Germinal center (tissue), 1 donor: ENCODE measurements around the gene MYOG.

ENCODE experiments used
- DNase-seq: peaks from one replicate; pipeline ENCODE4 v3.0.0; 2012; ENCODE audit warnings: mixed read lengths, low spot score

Gene MYOG

DNA sequence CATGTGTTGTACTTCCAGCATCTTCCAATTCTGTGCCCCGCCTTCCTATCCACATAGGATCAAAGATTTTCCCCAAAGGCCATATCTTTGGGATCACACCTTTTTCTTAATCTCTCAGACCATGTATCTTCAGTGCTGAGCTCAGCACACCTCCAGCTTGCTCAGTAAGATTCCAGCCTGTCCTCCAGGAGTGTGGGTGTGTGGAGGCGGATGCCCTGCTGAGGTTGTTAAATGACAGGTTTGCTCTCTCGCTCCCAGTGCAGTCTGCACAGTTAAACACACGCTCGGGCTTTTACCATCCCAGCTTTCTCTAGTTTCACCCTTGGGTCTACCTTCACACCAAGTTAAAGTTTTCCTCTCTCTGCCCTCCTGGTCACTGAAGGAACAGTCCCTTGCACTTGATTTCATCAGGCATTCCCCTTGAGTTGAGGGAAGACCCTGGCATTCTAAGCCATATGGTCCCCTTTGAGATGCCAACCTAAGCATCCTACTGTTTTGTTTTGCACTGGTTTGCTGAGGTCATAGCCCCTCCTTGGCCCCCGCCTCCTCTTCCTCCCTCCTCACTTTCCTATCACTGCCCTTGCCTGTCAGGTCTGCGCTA is 13.7 kb downstream of the MYOG start:
- DNase-seq = no peak

DNA sequence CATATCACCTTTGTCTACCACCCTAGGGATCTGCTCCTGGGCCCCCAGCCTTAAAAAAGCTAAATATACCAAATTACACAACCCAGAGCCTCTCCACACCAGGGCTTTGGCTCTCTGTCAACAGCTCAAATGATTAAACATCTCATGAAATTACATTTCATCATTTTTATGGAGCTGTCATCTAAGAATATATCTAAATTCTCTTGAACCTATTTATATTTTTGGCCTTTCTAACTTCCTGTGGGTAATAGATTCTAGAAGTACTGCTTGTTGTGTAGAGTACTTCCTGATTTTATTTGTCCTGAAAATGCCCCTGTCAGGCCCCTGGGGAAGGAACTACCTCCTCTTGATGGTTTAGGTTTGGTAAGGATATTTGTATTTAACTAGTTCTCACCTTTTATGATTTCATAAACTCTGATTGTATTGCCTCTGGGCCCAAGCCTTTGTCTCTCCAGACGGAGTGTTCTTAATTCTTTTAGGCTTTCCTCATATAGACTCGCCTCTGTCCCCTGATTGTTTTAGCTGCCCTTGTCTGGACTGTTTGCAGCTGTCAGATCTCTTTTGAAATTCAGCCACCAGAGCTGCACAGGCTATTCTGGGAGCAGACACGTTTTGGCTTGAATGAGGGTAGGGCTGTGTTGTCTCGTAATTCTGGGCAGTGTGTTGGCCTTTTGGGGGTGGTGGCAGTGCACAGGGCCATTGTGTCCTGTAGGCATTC is 16.6 kb downstream of the MYOG start:
- DNase-seq = no peak

DNA sequence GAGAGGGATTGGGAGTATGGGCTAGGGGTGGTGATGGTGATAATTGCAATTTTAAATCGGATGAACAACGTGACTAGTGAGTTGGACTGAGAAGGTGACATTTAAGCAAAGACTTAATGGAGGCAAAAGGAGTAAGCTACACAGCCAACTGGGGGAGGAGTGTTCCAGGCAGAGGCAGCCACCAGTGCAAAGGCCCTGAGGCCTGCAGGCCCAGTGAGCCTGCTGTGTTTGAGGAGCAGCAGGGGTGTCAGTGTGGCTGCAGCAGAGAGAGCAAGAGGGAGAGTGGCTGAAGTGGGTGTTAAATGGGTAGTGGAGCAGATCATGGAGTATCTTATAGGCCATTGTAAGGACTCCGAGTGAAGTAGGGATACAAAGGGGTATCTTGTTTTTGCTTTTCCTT is 18.8 kb downstream of the MYOG start:
- DNase-seq = no peak

DNA sequence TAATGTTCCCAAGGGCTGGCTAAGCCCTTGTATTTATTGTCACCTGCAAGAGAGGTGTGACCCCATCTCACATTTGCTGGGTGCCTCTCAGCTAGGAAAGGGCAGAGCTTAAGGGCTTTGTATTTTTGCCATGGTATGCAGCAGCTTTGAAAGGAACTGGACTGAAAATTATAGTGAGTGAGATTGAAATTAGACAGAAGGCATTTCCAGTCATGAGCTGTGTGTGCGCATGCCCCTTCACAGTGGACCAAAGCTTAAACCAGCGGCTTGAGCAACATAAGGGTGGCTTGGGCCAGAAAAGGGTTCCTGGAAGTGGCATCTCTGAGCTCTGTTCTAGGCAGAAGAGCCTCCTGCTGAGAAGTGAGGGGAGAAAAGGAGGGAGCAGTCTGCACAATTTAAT is 19.8 kb downstream of the MYOG start:
- DNase-seq = no peak

DNA sequence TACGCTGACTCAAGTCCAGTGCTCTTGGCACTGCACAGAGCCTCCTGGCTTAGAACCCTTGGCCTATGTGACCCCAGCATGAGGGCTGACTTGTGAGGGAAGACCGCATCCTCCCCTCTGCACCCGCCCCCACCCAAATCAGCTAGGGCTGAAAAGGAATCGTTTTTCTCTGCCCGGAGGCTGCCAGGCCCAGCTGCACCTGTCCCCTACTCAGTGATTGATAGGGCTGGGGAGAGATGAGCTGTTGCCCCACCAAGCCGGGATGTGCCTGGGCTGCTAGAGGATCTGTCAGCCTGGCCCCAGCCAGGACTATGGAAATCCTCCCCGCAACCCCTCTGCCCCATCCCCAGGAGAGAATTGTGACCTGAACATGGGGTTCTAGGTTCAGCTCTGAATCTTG is 20.6 kb downstream of the MYOG start:
- no peak for DNase-seq

DNA sequence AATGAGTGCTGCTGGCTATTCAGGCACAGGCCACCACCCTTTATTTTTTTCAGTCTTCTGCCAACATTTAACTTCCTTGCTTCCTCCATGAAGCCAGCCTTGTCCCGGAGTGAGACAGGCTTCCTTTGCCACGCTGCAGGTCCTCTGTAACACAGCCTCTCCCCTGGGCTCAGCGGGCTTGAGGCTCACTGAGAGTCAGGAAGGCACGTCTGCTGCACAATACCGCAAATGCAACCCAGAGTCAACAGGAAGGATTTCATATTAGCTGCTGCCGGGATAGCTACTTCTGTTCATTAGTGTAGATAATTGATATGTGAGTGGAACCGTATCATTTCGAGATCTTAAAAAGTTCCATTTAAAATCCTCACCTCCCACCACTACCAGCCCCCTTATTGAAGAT is 22.5 kb downstream of the MYOG start:
- DNase-seq = no peak

DNA sequence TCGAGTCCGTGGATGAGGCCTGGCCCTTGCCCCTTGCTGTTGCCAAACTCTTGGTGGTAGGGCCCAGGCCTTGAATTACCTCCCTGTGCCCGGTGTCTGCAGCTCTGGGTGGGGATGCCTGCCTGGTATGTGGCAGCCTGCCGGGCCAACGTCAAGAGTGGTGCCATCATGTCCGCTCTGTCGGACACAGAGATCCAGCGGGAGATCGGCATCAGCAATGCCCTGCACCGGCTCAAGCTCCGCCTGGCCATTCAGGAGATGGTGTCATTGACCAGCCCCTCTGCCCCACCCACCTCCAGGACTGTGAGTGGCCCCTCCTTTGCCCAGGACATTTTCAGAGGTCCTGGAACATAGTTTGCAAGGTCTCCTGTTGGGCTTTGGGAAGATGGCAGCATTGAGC is 25.7 kb downstream of the MYOG start:
- no peak for DNase-seq

DNA sequence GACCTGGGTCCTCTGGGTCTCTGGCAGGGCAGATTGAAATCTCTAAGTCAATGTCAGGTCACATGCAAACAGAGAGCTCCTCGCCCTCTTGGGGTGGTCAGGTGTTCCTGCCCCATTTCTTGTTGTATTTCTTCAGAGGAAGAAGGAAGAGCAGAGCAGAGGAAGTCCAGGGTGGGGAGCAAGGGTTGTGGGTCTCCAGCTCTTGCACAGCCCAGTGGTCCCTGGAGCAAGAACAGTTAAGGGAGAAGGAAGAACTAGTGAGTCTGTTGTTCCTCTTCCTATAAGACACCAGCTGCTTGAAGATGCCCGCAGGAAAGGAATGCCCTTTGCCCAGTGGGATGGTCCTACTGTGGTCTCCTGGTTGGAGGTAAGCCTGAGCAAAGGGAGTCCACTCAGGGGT is 26.3 kb downstream of the MYOG start:
- no peak for DNase-seq

DNA sequence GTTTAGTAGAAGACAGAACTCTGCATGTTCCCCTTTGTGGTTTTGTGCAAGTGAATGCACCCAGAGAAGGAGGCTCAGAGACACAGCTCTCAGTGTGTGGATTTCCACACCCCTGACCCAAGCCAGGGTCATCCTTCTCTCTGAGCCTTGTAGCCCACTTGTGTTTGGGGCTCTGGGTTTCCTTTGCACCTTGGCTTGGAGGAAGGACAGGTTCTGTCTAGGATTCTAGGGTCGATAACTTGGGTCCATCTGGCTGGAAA is 27.2 kb downstream of the MYOG start:
- DNase-seq = no peak

DNA sequence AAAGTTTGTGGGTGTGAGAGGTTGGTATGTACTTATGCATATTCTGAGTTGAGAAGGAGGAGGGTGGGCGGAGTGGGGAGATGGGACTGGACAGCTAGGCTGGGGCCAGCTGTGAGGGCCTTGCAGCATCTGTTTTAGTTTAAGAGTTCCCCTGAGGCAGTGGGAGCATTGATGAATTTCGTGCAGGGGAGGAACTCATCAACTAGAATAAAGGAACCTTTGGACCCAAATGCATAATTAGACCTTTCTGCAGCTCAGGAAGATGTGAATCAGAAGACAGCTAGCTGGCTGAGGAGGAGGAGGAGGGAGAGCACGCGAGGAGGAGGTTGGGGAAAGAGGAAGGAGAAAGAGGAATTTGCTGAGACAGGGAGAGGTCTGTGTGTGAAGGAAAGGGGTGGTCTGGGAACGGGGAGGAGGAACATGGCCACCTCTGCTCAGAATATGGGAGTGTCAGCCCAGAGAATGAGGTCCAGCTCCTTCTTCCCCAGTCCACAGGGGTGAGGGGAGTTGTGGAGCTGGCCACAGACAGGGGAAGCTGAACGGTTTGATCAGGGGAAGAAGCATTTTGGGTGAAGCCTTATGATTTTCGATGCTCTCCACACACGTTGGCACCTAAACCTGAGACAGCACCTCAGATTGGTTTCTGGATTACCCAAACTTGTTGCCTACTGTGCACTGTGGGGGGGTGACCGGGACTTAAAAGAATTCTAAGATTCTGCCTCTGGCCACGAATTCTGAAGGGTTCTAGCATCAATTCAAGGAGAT is 27.7 kb downstream of the MYOG start:
- no peak for DNase-seq

DNA sequence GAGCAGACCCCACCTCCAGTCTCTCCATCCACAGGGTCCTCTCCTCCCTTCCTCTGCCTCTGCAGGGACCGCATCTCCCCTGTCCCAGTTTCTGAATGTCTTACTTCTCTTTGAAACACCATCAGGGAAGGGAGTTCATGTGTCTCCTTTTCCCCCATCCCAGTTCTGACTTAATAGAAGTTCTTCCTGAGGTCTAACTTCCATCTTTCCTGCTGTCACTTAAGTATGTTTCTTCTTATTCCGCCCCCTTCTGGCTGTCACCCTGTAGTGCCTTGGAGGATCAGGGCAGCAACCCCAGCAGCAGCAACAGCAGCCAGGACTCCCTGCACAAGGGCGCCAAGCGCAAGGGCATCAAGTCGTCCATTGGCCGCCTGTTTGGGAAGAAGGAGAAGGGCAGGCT is 29.3 kb downstream of the MYOG start:
- DNase-seq = no peak

DNA sequence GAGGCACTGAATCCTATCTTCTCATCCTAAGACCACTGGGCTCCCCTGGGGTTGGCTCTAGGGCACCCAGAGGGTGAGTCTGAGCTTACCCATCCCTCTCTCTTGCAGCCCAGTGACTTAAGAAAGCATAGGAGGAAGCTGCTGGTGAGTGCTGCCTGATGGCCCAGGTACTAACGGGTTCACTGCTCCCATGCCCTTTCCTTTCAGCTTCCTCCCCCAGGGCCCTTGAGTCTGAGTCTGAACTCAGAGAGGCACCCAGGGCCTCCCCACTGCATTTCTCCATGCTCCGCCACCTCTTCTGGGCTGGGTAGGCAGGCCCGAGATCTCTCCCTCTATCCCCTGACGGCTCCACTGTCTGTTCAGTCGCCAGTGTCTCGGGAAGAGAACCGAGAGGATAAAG is 29.8 kb downstream of the MYOG start:
- DNase-seq = no peak

DNA sequence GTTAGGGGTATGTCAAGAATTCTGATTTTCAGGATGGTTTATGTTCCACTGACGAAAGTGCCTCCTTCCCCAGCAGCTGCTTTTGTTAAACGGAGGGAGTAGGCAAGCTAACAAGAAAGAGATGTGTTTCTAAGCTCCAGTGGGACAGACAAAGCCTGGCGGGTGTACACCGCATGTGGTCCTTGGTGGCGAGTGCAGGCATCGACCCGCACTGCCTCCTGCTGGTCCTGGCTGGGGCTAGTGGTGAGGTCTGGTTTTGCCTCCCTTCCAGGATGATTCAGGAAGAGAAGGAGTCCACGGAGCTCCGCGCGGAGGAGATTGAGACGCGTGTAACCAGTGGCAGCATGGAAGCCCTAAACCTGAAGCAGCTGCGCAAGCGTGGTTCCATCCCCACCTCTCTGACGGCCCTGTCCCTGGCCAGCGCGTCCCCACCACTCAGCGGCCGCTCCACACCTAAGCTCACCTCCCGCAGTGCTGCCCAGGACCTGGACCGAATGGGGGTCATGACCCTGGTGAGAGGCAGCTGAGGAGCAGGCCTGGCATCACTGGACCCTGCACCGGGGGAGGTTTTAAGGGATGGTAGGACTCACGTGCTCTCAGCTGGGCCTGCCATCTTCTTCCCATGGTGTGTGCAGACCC is 30.5 kb downstream of the MYOG start:
- DNase-seq = no peak

DNA sequence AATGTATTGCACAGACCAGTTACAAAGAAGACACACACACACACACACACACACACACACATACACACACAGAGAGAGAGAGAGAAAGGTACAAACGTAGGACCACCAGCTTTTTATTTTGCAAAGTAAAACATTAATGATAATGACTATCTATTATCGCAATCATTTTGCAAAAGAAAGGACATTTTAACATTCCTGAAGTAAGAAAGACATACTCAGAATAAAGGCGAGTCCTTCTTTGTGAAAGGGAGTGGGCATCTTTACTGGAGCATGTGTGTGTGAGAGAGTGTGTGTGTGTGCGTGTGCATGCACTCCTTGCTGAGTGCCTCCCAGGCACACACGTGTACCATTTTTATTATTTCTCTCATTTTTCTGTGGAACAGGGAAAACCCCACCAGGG is 31.2 kb downstream of the MYOG start:
- DNase-seq = no peak

DNA sequence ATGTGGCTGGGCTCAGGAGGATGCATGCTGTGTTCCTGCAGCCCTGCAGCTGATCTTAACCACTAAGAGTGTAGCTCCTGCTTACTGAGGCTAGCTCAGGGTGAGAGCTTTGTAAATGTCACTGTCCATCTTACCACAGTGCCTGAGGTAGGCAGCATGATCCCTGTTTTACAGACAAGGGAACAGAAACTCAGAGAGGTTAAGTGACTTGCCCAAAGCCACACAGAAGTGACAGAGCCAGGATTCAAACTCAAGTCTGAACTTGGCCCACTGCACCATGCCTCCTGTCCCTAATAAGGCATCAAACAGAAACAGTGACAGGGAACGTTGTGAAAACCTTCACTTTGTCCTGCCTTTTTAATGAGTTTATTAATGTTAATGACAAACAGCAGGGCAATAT is 31.6 kb downstream of the MYOG start:
- DNase-seq = no peak

DNA sequence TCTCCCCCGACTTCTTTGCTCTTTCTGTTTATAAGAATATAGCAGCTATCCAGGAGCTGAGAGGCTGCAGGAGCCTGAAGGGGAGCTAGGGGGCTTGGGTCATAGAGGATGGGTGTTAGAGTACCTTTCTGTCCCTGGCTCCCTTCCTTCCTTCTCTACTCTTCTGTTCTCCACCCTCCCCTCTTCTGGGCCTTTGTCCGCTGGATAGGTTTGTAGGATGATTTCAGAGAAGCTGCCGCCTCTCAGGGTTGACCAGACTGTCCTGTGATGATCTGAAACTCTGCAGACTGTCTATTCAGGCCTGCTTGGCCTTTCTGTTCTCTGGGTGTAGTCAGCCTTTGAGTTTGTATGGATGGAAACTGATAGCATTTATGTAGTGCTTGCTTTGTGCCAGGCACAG is 33.2 kb downstream of the MYOG start:
- no peak for DNase-seq

DNA sequence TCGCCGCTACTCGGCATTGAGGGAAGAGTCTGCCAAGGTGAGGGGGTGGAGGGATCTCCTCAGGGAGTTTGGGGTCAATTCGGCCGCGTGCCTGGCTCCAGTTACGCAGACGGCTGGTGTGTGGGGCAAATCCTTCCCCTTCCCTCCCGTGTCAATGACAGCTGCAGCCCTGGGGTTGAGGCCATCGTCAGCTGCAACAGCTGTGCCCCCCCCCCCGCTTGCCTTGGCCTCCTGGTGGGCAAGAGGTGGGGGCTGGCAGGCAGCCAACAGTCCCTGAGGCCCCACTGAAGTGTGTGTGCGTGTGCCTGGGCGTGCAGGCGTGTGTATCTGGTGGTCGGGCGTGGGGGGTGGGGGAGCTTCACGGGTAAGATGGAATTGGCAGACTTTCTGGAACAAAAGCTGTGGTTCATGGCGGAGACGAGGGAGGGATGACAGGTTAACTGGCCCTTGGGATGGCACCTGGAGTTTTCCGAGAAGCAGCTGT is 33.9 kb downstream of the MYOG start:
- DNase-seq = no peak

DNA sequence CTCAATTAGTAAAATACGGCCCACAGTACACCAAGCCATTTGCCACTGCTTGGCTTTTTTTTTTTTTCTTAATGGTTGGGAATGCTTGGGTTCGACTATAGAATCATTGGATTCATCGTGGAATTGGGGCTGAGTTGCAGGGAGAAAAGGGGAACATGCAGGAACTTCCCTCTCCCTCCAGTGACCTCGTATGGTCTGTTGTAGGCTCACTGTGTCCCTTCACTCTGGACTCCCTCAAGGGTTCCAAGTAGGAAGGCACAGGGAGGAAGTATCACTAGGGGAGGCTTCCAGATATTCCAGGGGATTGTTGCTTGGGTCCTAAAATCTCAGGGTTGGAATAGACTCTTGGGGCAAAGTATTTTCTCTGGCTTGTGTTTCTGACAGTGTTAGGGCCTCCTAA is 35.0 kb downstream of the MYOG start:
- no peak for DNase-seq

DNA sequence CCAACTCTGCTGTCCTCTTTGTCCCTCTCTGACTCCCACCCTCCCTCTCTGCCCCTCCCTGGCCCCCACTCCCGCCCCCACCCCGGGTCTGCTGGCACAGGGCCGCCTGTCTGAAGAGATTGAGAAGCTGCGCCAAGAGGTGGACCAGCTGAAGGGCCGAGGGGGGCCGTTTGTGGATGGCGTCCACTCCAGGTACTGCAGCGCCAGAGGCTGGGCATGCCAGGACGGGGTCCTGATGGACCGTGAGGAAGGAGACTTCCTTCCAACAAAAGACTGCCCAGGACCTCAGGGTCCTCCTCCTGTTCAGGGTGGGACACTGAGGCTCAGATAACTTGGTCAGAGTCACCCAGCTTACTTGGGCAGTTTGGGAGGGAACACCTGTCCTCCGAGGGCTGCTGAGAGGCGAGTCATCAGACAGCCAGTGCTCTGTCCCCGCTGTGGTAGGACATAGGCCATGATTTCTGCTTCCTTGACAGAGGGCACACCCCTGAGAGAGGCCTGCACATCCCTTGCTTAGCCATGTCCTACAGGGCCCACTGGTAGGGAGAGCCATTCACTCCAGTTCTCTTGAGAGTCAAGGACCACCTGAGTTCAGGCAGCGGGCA is 36.1 kb downstream of the MYOG start:
- DNase-seq = no peak

DNA sequence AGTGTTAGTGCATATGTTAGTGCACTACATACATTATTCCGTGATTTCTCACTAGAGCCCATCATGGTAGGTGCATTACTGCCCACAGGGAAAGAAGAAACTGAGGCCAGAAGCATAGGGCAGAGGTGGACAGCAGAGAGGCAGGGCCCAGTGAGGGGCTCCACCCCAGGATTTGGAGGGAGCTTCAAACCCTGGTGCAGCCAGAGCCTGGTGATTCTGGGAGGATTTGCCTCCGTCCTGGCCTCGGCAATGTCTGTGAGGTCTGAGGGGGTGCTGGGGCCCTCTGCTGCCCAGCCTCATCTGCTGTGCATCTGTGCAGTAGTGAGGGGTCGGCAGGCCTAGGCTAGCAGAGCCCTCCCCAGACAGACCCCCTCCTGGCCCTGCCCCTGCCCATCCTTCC is 36.7 kb downstream of the MYOG start:
- DNase-seq = no peak

DNA sequence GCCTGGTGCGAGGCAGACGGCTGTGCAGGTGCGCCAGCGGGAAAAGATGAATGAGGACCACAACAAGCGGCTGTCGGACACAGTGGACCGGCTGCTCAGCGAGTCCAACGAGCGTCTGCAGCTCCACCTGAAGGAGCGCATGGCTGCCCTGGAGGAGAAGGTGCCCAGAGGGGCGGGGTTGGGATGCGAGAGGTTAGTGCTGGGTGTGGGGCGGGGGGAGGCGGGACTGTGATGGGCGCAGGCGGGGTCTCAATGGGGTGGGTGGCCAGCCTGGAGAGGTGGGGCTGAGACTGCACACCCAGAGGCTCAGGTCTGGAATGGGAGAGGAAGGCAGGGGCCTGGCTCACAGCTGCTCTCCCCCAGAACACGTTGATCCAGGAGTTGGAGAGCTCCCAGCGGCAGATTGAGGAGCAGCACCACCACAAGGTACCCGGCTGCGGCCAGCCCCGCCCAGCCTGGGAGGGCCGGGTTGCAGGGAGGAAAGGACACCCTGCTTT is 37.2 kb downstream of the MYOG start:
- DNase-seq = no peak

DNA sequence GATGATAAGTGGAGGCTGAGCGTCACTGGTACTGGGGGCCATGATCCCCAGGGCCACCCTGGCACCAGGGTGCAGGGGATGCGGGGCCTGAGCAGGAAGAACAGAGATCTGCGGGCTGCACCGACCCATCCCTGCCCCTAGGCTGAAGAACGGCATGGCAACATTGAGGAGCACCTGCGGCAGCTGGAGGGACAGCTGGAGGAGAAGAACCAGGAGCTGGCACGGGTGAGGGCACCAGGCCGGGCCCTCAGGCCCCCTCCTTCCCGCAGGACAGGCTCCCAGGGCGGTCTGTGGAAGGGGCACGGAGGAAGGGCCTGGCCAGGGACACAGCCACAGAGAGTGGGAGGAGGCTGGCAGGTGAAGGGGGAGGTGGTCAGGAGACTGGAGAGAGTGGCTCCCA is 37.7 kb downstream of the MYOG start:
- DNase-seq = no peak
